ENCODE measurements around the gene DUS2.
A peak's percentile ranks its signal among the peaks of the same experiment; 100 is the strongest.

Gene DUS2

DNA sequence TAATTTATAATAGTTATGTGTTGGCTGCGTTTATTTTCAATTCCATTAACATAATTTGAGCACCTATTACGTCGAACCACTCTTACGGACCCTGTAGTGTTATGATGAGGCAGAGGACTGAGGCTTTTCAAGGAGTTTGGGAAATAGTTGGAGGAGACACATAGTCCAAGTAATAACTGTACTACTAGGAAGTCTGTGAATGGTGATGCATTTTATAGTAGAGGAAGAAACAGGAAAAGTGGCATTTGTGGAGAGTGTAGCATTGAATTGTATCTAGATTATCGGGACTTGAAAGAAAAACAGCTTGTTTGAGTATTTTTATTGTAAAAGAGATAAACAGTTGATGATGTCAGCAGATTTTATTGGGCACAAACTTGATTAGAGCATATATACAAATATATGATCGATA lies 63.8 kb downstream of the DUS2 start (continued):
- TF ChIP-seq, protein P1, sequence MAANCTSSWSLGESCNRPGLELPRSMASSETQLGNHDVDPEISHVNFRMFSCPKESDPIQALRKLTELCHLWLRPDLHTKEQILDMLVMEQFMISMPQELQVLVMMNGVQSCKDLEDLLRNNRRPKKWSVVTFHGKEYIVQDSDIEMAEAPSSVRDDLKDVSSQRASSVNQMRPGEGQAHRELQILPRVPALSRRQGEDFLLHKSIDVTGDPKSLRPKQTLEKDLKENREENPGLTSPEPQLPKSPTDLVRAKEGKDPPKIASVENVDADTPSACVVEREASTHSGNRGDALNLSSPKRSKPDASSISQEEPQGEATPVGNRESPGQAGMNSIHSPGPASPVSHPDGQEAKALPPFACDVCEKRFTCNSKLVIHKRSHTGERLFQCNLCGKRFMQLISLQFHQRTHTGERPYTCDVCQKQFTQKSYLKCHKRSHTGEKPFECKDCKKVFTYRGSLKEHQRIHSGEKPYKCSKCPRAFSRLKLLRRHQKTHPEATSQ (tag by site-specific recombination; IDR thresholded peaks at IDR 0.05) = no peak
- no peak for TF ChIP-seq ZNF433 (tag by site-specific recombination; IDR thresholded peaks at IDR 0.05; ENCODE audit: low read depth)
- no peak for TF ChIP-seq MZF1 (tag by site-specific recombination; IDR thresholded peaks at IDR 0.05; ENCODE audit: borderline replicate concordance)
- TF ChIP-seq ZFP3 (tag by site-specific recombination; IDR thresholded peaks at IDR 0.05; ENCODE audit: low read depth) = no peak
- TF ChIP-seq ZNF146 (tag by site-specific recombination; IDR thresholded peaks at IDR 0.05) = no peak
- TF ChIP-seq SP3 (tag by site-specific recombination; IDR thresholded peaks at IDR 0.05) = no peak
- no peak for TF ChIP-seq ZNF341 (tag by site-specific recombination; IDR thresholded peaks at IDR 0.05; ENCODE audit: low read depth)
- TF ChIP-seq ZNF214 (tag by site-specific recombination; IDR thresholded peaks at IDR 0.05; ENCODE audit: borderline replicate concordance) = no peak
- no peak for TF ChIP-seq ZNF394 (tag by site-specific recombination; IDR thresholded peaks at IDR 0.05; ENCODE audit: borderline replicate concordance)
- no peak for TF ChIP-seq ZNF174 (tag by site-specific recombination; IDR thresholded peaks at IDR 0.05)
- TF ChIP-seq, protein P2, sequence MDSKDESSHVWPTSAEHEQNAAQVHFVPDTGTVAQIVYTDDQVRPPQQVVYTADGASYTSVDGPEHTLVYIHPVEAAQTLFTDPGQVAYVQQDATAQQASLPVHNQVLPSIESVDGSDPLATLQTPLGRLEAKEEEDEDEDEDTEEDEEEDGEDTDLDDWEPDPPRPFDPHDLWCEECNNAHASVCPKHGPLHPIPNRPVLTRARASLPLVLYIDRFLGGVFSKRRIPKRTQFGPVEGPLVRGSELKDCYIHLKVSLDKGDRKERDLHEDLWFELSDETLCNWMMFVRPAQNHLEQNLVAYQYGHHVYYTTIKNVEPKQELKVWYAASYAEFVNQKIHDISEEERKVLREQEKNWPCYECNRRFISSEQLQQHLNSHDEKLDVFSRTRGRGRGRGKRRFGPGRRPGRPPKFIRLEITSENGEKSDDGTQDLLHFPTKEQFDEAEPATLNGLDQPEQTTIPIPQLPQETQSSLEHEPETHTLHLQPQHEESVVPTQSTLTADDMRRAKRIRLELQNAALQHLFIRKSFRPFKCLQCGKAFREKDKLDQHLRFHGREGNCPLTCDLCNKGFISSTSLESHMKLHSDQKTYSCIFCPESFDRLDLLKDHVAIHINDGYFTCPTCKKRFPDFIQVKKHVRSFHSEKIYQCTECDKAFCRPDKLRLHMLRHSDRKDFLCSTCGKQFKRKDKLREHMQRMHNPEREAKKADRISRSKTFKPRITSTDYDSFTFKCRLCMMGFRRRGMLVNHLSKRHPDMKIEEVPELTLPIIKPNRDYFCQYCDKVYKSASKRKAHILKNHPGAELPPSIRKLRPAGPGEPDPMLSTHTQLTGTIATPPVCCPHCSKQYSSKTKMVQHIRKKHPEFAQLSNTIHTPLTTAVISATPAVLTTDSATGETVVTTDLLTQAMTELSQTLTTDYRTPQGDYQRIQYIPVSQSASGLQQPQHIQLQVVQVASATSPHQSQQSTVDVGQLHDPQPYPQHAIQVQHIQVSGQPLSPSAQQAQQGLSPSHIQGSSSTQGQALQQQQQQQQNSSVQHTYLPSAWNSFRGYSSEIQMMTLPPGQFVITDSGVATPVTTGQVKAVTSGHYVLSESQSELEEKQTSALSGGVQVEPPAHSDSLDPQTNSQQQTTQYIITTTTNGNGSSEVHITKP (tag by site-specific recombination; IDR thresholded peaks at IDR 0.05) = no peak
- TF ChIP-seq ZBTB7A (tag by site-specific recombination; IDR thresholded peaks at IDR 0.05; ENCODE audit: low read depth) = no peak
- TF ChIP-seq ZBTB1 (tag by site-specific recombination; IDR thresholded peaks at IDR 0.05) = no peak
- TF ChIP-seq ZNF155 (tag by site-specific recombination; IDR thresholded peaks at IDR 0.05) = no peak
- TF ChIP-seq KLF8 (tag by site-specific recombination; IDR thresholded peaks at IDR 0.05) = no peak
- no peak for TF ChIP-seq ZNF501 (tag by site-specific recombination; IDR thresholded peaks at IDR 0.05)
- no peak for TF ChIP-seq ZNF112 (tag by site-specific recombination; IDR thresholded peaks at IDR 0.05)
- 0 out of 2 replicates have a peak, but pooled peaks have one; percentile 40 for TF ChIP-seq FEZF1 (tag by site-specific recombination; IDR thresholded peaks at IDR 0.05)

GRCh38 chr16:68087688-68088087 lies 64.6 kb downstream of the DUS2 start:
- Histone ChIP-seq H3K36me3 (ENCODE audit: control insufficient read depth in 2 of 2, insufficient read depth in 1 of 2, low read length in 2 of 2) (no peaks in the 10 kb centered on the region), H3K27ac (ENCODE audit: extremely low read depth, low read depth, low read length) (no peak overlapping the region), H3K4me3 (ENCODE audit: low read depth, low read length) (no peak overlapping the region; the same call in 1 of the 2 replicates), H3K9me3 (ENCODE audit: control insufficient read depth, insufficient read depth, low read depth, low read length) (no peaks in the 10 kb centered on the region), H3K4me1 (ENCODE audit: control insufficient read depth, insufficient read depth, low read length) (peaks cover 30% of the 10 kb centered on the region)
- POLR2A ChIA-PET = interaction anchor here (0.6 to 4.5 kb wide), 2 partner anchors 34 to 149 kb away, joined by 4 to 34 read pairs; partner anchors contain the start of gene ESRP2
- TF ChIP-seq ZNF146 (tag by site-specific recombination; IDR thresholded peaks at IDR 0.05) = peak; percentile 71; the same call in 1 of the 2 replicates
- TF ChIP-seq ZNF704 (tag by site-specific recombination; IDR thresholded peaks at IDR 0.05) = no peak
- CTCF ChIA-PET = interaction anchor here (1.2 to 1.3 kb wide), 3 partner anchors 29 to 143 kb away, joined by 3 to 4 read pairs (median 3); no protein-coding TSS in a partner anchor
